HG03432 (cell line): ENCODE measurements around the gene LMAN1L.
A peak's percentile ranks its signal among the peaks of the same experiment; 100 is the strongest.
"Not testable (repeated sequence)": the region's sequence is repeated elsewhere in the genome, so short reads cannot be mapped to it uniquely, and the experiment has no call there.

Experiments
- ATAC-seq: cut with Tn5 transposase; IDR thresholded peaks from one replicate; pipeline ENCODE4 v1.9.1; 2021; ENCODE audit warnings: mild to moderate bottlenecking, moderate library complexity; ENCODE audit not compliant: unreplicated experiment

LMAN1L gene

GRCh38 chr15:74781431-74782258, 31.0 kb upstream of the LMAN1L start, which contains the start of gene CSK:
CSK (plus strand) TSS chr15:74782080; CDS start chr15:74798298, 16,218 bp downstream.
- peak; percentile 40 for ATAC-seq

GRCh38 chr15:74782259-74783071, 30.2 kb upstream of the LMAN1L start:
- ATAC-seq: peak; percentile 7

- no peak for ATAC-seq
Measured at GRCh38 chr15:74783072-74783807, 29.4 kb upstream of the LMAN1L start.

GRCh38 chr15:74783808-74784175, 28.8 kb upstream of the LMAN1L start:
- no peak for ATAC-seq

GRCh38 chr15:74784426-74785193, 28.0 kb upstream of the LMAN1L start:
- no peak for ATAC-seq

- ATAC-seq: no peak
Measured at GRCh38 chr15:74785194-74786032, 27.2 kb upstream of the LMAN1L start.

- not testable (repeated sequence) for ATAC-seq
Measured at GRCh38 chr15:74786081-74786480, 26.6 kb upstream of the LMAN1L start.

GRCh38 chr15:74786551-74787165, 26.0 kb upstream of the LMAN1L start:
- ATAC-seq: no peak

- peak; percentile 47 for ATAC-seq
Measured at GRCh38 chr15:74787251-74788041, 25.2 kb upstream of the LMAN1L start.

GRCh38 chr15:74788042-74788682, 24.5 kb upstream of the LMAN1L start:
- no peak for ATAC-seq

- ATAC-seq: peak; percentile 33
Measured at GRCh38 chr15:74788683-74789151, 23.9 kb upstream of the LMAN1L start.

GRCh38 chr15:74789171-74789631, 23.4 kb upstream of the LMAN1L start:
- ATAC-seq: no peak

- ATAC-seq: no peak
Measured at GRCh38 chr15:74789741-74790079, 22.9 kb upstream of the LMAN1L start.

- ATAC-seq: no peak
Measured at GRCh38 chr15:74790080-74790916, 22.3 kb upstream of the LMAN1L start.

- ATAC-seq: no peak
Measured at GRCh38 chr15:74791007-74791406, 21.6 kb upstream of the LMAN1L start.

- no peak for ATAC-seq
Measured at GRCh38 chr15:74791667-74792066, 21.0 kb upstream of the LMAN1L start.
